ENCODE data around the gene LAMTOR4.
A peak's percentile ranks its signal among the peaks of the same experiment; 100 is the strongest.
"Not testable (repeated sequence)": the region's sequence is repeated elsewhere in the genome, so short reads cannot be mapped to it uniquely, and the experiment has no call there.

Gene LAMTOR4

GRCh38 chr7:100124301-100125230 lies 24.2 kb upstream of the LAMTOR4 start:
- DNase-seq, result no peak

- DNase-seq, result peak; percentile 61
Measured at GRCh38 chr7:100126239-100126930, 22.3 kb upstream of the LAMTOR4 start.

- DNase-seq, result peak; percentile 78
Measured at GRCh38 chr7:100126931-100127865, 21.5 kb upstream of the LAMTOR4 start, which contains the start of gene MBLAC1. TSS of gene MBLAC1 (plus strand) at chr7:100126967. CDS start at chr7:100127396, 429 bp downstream.

GRCh38 chr7:100127866-100128636 lies 20.7 kb upstream of the LAMTOR4 start:
- no peak for DNase-seq

- DNase-seq, result no peak
Measured at GRCh38 chr7:100128637-100128963, 20.1 kb upstream of the LAMTOR4 start.

- DNase-seq, result not testable (repeated sequence)
Measured at GRCh38 chr7:100130220-100130607, 18.5 kb upstream of the LAMTOR4 start.

GRCh38 chr7:100130608-100131453 lies 17.9 kb upstream of the LAMTOR4 start:
- DNase-seq, result peak; percentile 30

- no peak for DNase-seq
Measured at GRCh38 chr7:100132126-100132525, 16.6 kb upstream of the LAMTOR4 start.

GRCh38 chr7:100132697-100133151 lies 16.0 kb upstream of the LAMTOR4 start:
- peak; percentile 34 for DNase-seq

GRCh38 chr7:100137851-100138760 lies 10.6 kb upstream of the LAMTOR4 start:
- DNase-seq, result no peak

- peak; percentile 69 for DNase-seq
Measured at GRCh38 chr7:100141555-100141949, 7.2 kb upstream of the LAMTOR4 start.

GRCh38 chr7:100142461-100142860 lies 6.3 kb upstream of the LAMTOR4 start:
- DNase-seq, result no peak

GRCh38 chr7:100146350-100146749 lies 2.4 kb upstream of the LAMTOR4 start:
- peak; percentile 40 for DNase-seq

- no peak for DNase-seq
Measured at GRCh38 chr7:100147278-100147677, 1.4 kb upstream of the LAMTOR4 start.

- DNase-seq, result no peak
Measured at GRCh38 chr7:100148225-100148558, 526 bp upstream of the LAMTOR4 start.

- peak; percentile 85 for DNase-seq
Measured at GRCh38 chr7:100152404-100152803, 3.7 kb downstream of the LAMTOR4 start.

- DNase-seq, result no peak
Measured at GRCh38 chr7:100152937-100153666, 4.4 kb downstream of the LAMTOR4 start.

- DNase-seq, result no peak
Measured at GRCh38 chr7:100153708-100154535, 5.2 kb downstream of the LAMTOR4 start.

Measured in GF-D8 (cell line).